Bronchial epithelial cell (primary cell): ENCODE measurements around the gene PGA3. TPM values are rescaled to one million over a fixed set of nuclear protein-coding genes. Genes with fewer than 3 reads are reported as not detected.
"Not testable (repeated sequence)": the region's sequence is repeated elsewhere in the genome, so short reads cannot be mapped to it uniquely, and the experiment has no call there.

Experiments used
- DNase-seq: peaks from one replicate; pipeline ENCODE4 v3.0.0-alpha.2; 2010; ENCODE audit warnings: low read depth
- FAIRE-seq: peaks from 2 replicates; lab custom pipeline; 2011; peaks lifted over from hg19 to GRCh38; lab: Jason Lieb, UNC
- H3K27me3 ChIP-seq: 2 replicates; pipeline ENCODE4 v1.5.1; 2011; ENCODE audit warnings: low read length; ENCODE audit not compliant: control insufficient read depth, insufficient read depth
- H3K36me3 ChIP-seq: 2 replicates; pipeline ENCODE4 v1.5.1; 2011; ENCODE audit warnings: low read length; ENCODE audit not compliant: control insufficient read depth, insufficient read depth
- H3K4me3 ChIP-seq: 2 replicates; pipeline ENCODE4 v1.5.1; 2011; ENCODE audit warnings: mild to moderate bottlenecking, low read depth, low read length, control low read depth
- CTCF ChIP-seq: IDR thresholded peaks from 2 replicates; pipeline ENCODE4 v1.5.1; 2011; ENCODE audit warnings: mild to moderate bottlenecking, moderate library complexity, low read length, control low read depth, inconsistent platforms; ENCODE audit not compliant: insufficient read depth, severe bottlenecking
- total RNA-seq: library from RNA; depleted of rRNA; stranded (reverse); fragments of >200 nt; gene quantifications from 2 replicates; pipeline ENCODE4 v1.2.1, GENCODE V29; 2014

Gene PGA3
- total RNA-seq, 1 donor from 2014 or later: not detected

- Histone ChIP-seq H3K4me3 (no peak overlapping the region), H3K27me3 (no peaks in the 10 kb centered on the region), H3K36me3 (no peaks in the 10 kb centered on the region)
- DNase-seq (no peak), FAIRE-seq (no peak)
- TF ChIP-seq CTCF: no peak
Observed at GRCh38 chr11:61163714-61164605, 39.4 kb upstream of the PGA3 start.

GRCh38 chr11:61164606-61165424 lies 38.5 kb upstream of the PGA3 start:
- H3K4me3 ChIP-seq: no peak overlapping the region
- peak; percentile 16 for DNase-seq
- no peak for TF ChIP-seq CTCF
- no peaks in the 10 kb centered on the region for H3K36me3 ChIP-seq
- no peak for FAIRE-seq
- H3K27me3 ChIP-seq: no peaks in the 10 kb centered on the region

GRCh38 chr11:61165785-61166184 lies 37.5 kb upstream of the PGA3 start:
- not testable (repeated sequence) for H3K36me3 ChIP-seq, DNase-seq, H3K4me3 ChIP-seq, H3K27me3 ChIP-seq, FAIRE-seq

- DNase-seq, H3K27me3 ChIP-seq, FAIRE-seq, H3K36me3 ChIP-seq, H3K4me3 ChIP-seq: not testable (repeated sequence)
Observed at GRCh38 chr11:61166331-61166730, 37.0 kb upstream of the PGA3 start.

- no peak for TF ChIP-seq CTCF
- DNase-seq: no peak
- H3K4me3 ChIP-seq: no peak overlapping the region
- no peaks in the 10 kb centered on the region for H3K36me3 ChIP-seq
- FAIRE-seq: no peak
- H3K27me3 ChIP-seq: no peaks in the 10 kb centered on the region
Observed at GRCh38 chr11:61168042-61168688, 35.1 kb upstream of the PGA3 start.

- FAIRE-seq (no peak), DNase-seq (no peak)
- TF ChIP-seq CTCF: no peak
- Histone ChIP-seq H3K36me3 (no peaks in the 10 kb centered on the region), H3K27me3 (no peaks in the 10 kb centered on the region), H3K4me3 (no peak overlapping the region)
Observed at GRCh38 chr11:61168800-61169199, 34.5 kb upstream of the PGA3 start.
